G401 (cell line): ENCODE results near the gene NCAM1. TPM values are rescaled to one million over a fixed set of nuclear protein-coding genes. Genes with fewer than 3 reads are reported as not detected.

Experiments
- DNase-seq: peaks from one replicate; pipeline ENCODE4 v3.0.0-alpha.2; 2015; ENCODE audit warnings: low spot score
- in situ Hi-C: cut with HindIII; loops from 2 replicates; pipeline ENCODE4 v1.10.0; 2016; ENCODE audit warnings: low sequenced_read_pairs, mixed read lengths
- total RNA-seq: library from RNA; depleted of rRNA; stranded (reverse); fragments of >200 nt; shearing (Covaris generic); gene quantifications from 2 replicates; pipeline ENCODE4 v1.2.3, GENCODE V29; 2014

NCAM1 gene
- total RNA-seq, 1 experiment from 2014 or later = not detected

DNA sequence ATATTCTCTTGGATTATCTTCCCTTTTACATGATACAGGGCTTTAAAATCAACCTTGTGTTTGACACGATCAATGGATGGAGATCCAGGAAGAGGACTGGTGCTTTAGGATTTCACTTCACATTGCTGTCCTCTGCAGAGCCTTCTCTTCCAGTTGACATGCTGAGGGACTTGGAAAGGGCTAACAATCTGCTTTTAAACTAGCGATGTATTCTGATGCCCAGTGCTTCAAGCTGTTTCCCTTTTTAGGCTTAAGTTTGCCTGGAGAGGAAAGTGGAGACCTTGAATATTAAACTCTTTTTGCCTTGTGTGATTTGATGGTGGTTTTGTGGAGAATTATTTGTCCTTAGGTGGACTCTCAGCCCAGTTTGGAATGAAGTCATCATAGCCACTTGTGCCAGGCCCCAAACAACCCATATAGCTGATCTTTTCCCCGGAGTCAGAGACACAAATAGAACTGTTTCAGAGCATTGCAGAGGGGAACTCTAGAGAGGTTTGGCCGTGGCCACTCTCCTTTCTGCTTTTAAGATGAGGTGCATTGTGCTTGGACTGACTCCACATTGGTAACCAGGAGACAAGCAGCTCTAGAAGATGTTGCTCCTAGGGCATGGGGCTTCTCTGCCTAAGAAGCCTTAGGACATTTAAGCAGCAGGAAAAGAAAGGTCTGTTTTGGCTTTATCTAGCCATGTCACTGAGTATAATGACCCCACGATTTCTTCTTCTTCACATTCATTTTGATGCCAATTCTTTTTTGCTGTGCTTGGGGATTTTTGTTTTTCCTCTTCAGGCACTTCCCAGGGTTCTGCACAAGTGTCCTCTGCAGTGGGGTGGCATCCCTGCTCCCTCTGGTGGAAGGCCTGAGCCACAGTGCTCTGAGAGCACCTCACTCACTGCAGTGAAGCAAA lies 152.8 kb downstream of the NCAM1 start:
- in situ Hi-C loops = no loop called here

DNA sequence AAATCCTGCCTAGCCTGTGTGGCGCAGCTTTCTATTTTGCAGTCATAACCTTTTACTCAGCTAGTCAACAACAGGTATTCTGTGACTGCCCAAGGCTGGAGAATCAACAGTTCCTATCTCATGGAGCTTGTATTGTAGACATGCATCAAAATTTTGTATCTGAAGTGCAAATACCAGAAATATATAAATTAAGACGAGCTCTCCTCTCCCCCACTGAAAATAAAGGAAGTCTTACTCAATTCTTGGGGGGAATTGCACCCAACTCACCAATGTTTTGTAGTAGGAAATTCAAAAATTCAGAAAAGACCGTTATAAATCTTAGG lies 153.4 kb downstream of the NCAM1 start:
- no peak for DNase-seq
- in situ Hi-C loops = no loop called here

More for the DNA sequence above, 152.8 kb downstream of the NCAM1 start:
- peak; percentile 86 for DNase-seq

GRCh38 chr11:113118104-113118503 lies 156.9 kb downstream of the NCAM1 start:
- in situ Hi-C loops = no loop called here
- DNase-seq = no peak

GRCh38 chr11:113119074-113119473 lies 157.9 kb downstream of the NCAM1 start:
- in situ Hi-C loops = no loop called here
- no peak for DNase-seq

DNA sequence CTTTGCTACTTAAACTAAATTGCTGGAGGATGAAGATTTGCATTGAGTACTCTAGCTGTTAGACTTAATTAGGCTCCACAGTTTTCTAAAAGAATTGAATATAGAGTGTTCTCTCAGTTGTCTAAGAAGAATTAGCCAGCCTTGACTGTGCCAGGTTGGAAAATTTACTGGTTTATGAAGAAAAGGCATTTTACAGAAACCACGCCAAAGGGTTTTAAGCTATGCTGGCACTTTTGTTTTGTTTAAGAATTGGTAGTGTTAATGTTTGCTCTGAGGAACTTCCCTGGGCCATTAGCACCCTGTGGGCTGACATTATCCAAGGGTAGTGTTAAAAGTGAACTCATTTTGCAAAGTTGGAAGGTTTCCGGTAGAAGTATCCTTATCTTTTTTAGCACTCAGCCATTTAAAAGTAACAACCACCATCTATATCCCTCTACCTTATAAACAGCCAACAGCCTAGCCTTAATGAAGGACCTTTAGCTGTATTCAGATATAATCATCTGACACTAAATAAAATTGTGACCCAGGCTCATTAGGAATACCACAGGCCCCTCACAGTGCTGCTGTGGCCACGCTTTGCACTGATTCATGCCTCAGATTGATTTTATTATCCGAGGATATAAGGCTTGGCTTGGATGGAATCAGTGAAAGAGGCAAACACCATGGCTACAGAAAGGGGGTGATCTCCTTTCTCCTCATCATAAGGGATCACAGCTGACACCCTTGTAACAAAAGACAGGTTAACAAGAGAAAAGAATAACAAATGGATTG lies 158.9 kb downstream of the NCAM1 start:
- in situ Hi-C loops = no loop called here
- no peak for DNase-seq

DNA sequence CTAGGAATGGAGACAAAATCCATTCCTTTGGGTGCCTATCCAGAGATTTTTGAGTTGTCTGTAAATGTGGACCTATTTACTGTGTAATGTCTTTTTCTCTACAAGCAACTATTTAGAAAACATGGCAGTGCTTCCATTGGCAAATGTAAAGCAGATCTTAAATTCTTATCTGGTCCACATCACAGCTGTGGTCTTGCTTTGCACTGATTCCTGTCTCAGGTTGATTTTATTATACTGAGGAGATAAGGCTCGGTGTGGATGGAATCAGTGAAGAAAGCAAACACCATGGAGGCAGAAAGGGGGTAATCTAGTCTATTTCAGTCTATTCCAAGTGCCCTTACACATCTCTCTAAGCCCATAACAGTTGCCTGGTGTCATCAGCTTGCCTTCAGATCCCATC lies 160.5 kb downstream of the NCAM1 start:
- in situ Hi-C loops = no loop called here
- DNase-seq = no peak

- in situ Hi-C loops = no loop called here
- no peak for DNase-seq
These were observed 162.8 kb downstream of the NCAM1 start for GRCh38 chr11:113124006-113124405.

DNA sequence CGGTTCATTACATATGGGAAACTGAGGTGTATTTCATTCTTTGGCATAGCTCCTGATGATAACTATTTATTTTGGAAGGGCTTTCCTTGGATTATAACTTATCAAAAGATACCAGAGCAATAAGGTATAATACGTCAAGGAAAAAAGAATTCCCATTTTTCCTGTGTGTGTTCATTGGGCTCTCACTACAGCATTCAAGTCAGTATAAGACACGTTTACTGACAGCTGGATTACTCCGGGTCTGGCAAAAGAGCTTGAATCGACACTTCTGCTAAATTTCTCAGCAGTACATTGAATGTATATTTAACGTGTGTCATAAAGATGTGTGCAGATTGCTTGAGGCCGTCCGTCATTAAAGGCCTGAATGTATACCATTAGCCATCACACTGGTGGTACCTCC lies 163.4 kb downstream of the NCAM1 start:
- in situ Hi-C loops = no loop called here
- DNase-seq = no peak

DNA sequence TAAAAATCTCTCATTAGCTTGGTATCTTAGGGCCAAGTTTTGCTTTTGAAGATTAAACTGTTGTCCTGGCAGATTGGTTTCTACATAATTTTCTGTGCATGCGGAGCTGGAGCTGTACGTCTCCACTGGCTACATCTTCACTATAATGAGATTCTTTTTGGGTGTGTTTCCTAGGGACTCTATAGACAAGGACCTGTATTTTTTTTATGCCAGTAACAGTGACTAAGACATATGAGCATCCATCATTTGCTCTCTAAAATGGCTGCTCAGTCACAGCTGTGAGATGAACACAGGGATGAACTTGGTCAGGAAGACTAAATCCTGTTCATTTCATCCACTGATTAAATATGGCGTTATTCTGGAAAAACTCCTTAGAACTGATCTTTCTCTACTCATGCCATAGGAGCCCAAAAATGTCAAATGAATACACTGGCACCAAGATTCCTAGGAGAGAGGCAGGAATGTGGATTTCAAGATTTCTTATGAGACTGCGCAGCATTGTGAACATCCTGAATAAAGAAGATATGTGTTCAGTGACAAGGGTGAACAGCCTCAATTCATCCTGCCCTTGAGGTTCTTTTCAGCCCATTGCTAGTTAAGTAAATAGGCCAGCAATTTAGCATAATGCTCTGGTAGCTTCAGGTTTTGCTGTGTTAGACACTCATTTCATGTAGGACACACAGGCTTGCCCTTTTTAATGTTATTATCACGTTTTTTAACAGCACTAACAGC lies 168.2 kb downstream of the NCAM1 start:
- no peak for DNase-seq
- in situ Hi-C loops = no loop called here

DNA sequence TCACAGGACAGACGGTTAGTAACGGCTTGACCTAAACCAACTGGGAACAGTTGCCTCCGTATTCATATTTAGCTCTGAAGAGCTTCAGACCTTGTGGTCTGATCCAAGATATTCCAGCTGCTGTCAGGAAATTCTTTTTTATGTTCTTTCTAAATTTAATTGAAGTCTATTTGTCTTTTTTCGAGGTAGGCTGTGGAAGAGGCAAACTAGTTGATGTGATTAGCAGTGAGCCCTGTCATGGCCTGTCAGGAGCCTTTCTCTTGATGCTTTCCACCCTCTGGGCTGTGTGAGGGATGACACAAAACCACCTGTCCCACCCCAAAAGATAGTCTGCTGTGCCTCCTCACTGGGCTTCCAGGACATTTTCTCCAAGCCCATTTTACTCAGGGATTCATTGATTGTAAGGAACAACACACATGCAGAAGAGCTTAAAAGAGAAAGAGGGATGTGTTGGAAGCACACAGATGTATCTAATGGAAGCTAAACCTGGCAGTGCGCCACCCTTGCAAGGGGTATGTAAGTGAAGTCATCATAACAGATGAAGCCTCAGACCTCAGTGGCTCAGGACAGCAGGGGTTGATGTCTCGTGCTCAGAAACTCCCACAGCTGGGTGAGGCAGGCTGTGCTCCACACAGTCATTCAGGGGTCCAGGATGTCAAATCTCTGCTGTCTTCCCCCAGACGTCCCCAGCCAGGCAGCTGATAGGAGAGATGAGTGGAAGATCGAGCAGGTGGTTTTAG lies 170.0 kb downstream of the NCAM1 start:
- no peak for DNase-seq
- in situ Hi-C loops = no loop called here

GRCh38 chr11:113133071-113133470 lies 171.9 kb downstream of the NCAM1 start:
- DNase-seq = no peak
- in situ Hi-C loops = no loop called here

DNA sequence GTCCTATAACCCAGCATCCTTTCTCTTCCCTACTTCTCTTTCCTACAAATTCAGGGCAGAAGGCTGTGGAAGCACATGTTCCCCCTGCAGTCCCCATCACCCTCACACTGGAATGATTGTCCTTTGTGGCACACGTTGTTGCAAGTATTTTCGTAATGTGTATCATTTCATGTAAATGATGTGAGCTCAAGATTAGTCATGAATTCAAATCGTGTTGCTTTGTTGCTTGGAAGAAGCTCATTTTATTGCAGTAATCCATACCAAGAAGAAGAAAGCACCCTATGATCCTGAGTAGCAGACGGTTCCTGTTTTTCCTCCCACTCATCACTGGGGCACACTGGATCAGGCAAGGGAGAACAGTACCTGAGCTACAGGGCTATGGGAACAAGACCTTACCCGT lies 173.4 kb downstream of the NCAM1 start:
- DNase-seq = no peak

GRCh38 chr11:113137713-113138529 lies 176.7 kb downstream of the NCAM1 start:
- in situ Hi-C loops = no loop called here
- peak; percentile 56 for DNase-seq

More for the DNA sequence above, 173.4 kb downstream of the NCAM1 start:
- in situ Hi-C loops = no loop called here

DNA sequence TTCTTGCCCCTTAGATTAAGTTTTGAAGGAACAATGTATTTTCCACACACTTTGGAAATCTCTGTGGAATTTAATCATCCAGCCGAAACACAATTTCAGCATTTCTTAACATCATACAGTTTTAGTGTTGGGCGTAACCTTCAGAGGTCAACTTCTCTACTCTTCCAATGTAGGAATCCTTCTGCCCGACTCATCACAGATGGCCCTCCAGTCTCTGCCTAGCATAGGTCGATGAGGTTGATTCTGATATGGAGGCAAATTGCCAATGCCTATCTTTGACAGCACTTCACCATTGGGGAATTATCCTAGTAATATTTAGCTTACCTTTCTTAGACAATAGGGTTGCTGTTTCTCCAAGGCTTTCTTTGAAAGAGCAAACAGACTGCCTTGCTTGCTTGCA lies 177.5 kb downstream of the NCAM1 start:
- DNase-seq = no peak
- in situ Hi-C loops = no loop called here

- in situ Hi-C loops = no loop called here
- DNase-seq = peak; percentile 63
These were observed 179.8 kb downstream of the NCAM1 start for GRCh38 chr11:113141010-113141409.

DNA sequence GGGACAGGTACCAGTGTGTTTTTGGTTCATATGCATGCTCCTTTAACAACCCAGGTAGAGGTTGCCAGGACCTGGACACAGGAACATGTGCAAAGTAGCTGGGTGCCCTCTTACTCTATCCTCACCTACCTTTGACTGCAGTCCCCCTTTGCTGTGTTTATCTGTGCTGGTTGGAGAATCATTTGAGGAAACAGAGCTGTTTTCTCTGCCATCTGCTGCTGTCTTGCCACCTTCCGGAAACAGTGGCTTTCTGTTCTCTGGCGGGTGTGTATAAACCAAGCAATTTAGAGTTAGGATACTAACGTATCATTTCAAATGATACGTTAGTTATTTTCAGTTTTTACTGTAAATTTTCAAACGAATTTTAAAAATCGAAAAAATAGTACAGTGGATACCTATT lies 181.3 kb downstream of the NCAM1 start:
- peak; percentile 88 for DNase-seq
- in situ Hi-C loops = no loop called here

- DNase-seq = peak; percentile 82
These were observed 186.0 kb downstream of the NCAM1 start for GRCh38 chr11:113147249-113147648.

GRCh38 chr11:113148076-113148475 lies 186.9 kb downstream of the NCAM1 start:
- in situ Hi-C loops = no loop called here
- DNase-seq = no peak

More at GRCh38 chr11:113147249-113147648, 186.0 kb downstream of the NCAM1 start:
- in situ Hi-C loops = no loop called here
